Vagina (tissue), 2 donors: ENCODE measurements around the gene NCKAP1.

Source experiments
- POLR2A ChIP-seq, 2 donors: fragments of 450-650 bp; IDR thresholded peaks; one replicate each; pipeline ENCODE4 v1.6.1; 2017; ENCODE audit warnings: antibody characterized with exemption in 2 of 2, mild to moderate bottlenecking in 2 of 2, moderate library complexity in 2 of 2
- POLR2AphosphoS5 ChIP-seq, 2 donors: sonication (generic); formaldehyde crosslinking; IDR thresholded peaks; one replicate each; pipeline ENCODE4 v1.9.0; 2017; ENCODE audit warnings: antibody characterized with exemption in 2 of 2, mild to moderate bottlenecking in 2 of 2, low read depth in 1 of 2; ENCODE audit not compliant: insufficient read depth in 1 of 2
- TF ChIP-seq, protein P1 (sequence below), 3 experiments: fragments of 450-650 bp in 2 of 3; fragments of 200-600 bp in 1 of 3; sonication (generic) in 1 of 3; IDR thresholded peaks; one replicate each; pipeline ENCODE4 v1.5.1; 2017 to 2019; ENCODE audit warnings: antibody characterized with exemption in 3 of 3, mild to moderate bottlenecking in 2 of 3, moderate library complexity in 2 of 3

- TF ChIP-seq, protein P1, sequence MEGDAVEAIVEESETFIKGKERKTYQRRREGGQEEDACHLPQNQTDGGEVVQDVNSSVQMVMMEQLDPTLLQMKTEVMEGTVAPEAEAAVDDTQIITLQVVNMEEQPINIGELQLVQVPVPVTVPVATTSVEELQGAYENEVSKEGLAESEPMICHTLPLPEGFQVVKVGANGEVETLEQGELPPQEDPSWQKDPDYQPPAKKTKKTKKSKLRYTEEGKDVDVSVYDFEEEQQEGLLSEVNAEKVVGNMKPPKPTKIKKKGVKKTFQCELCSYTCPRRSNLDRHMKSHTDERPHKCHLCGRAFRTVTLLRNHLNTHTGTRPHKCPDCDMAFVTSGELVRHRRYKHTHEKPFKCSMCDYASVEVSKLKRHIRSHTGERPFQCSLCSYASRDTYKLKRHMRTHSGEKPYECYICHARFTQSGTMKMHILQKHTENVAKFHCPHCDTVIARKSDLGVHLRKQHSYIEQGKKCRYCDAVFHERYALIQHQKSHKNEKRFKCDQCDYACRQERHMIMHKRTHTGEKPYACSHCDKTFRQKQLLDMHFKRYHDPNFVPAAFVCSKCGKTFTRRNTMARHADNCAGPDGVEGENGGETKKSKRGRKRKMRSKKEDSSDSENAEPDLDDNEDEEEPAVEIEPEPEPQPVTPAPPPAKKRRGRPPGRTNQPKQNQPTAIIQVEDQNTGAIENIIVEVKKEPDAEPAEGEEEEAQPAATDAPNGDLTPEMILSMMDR (IDR thresholded peaks at IDR 0.05), result no peak
- no peak for TF ChIP-seq POLR2AphosphoS5 (IDR thresholded peaks at IDR 0.05; ENCODE audit: insufficient read depth in 1 of 2, low read depth in 1 of 2)
- no peak for TF ChIP-seq POLR2A (IDR thresholded peaks at IDR 0.05)
Measured at GRCh38 chr2:182883451-182883850, 154.8 kb downstream of the NCKAP1 start.
